GM06990 (cell line): ENCODE measurements around the gene CELA2B.
"Not testable (repeated sequence)": the region's sequence is repeated elsewhere in the genome, so short reads cannot be mapped to it uniquely, and the experiment has no call there.

Experiments used
- DNase-seq: peaks from one replicate; pipeline ENCODE4 v3.0.0-alpha.2; 2011; ENCODE audit not compliant: insufficient read length; ENCODE audit errors: extremely low read depth
- H3K27me3 ChIP-seq: replicated peaks from 2 replicates; pipeline ENCODE4 v1.6.0; 2011; ENCODE audit warnings: low read length; ENCODE audit not compliant: control insufficient read depth, insufficient read depth
- H3K36me3 ChIP-seq: 2 replicates; pipeline ENCODE4 v1.5.1; 2011; ENCODE audit warnings: low read length; ENCODE audit not compliant: control insufficient read depth, insufficient read depth
- H3K4me3 ChIP-seq: replicated peaks from 2 replicates; pipeline ENCODE4 v1.5.1; 2011; ENCODE audit warnings: low read depth, mild to moderate bottlenecking, control low read depth, low read length
- CTCF ChIP-seq: IDR thresholded peaks from 2 replicates; pipeline ENCODE4 v1.5.1; 2011; ENCODE audit warnings: low read length, control low read depth, mild to moderate bottlenecking, inconsistent platforms; ENCODE audit not compliant: insufficient read depth, poor library complexity, severe bottlenecking

The CELA2B gene

GRCh38 chr1:15430787-15431570 lies 44.9 kb upstream of the CELA2B start:
- no peak overlapping the region for H3K4me3 ChIP-seq
- H3K36me3 ChIP-seq, result peaks cover 12% of the 10 kb centered on the region
- DNase-seq, result peak; percentile 51
- TF ChIP-seq CTCF, result peak; percentile 97
- H3K27me3 ChIP-seq, result no peaks in the 10 kb centered on the region

GRCh38 chr1:15431571-15431948 lies 44.3 kb upstream of the CELA2B start:
- DNase-seq, result no peak
- no peak for TF ChIP-seq CTCF
- no peak overlapping the region for H3K4me3 ChIP-seq
- H3K27me3 ChIP-seq, result no peaks in the 10 kb centered on the region
- peaks cover 7% of the 10 kb centered on the region for H3K36me3 ChIP-seq

- no peak for TF ChIP-seq CTCF
- Histone ChIP-seq H3K27me3 (no peaks in the 10 kb centered on the region), H3K36me3 (peaks cover 6% of the 10 kb centered on the region), H3K4me3 (no peak overlapping the region)
- no peak for DNase-seq
Measured at GRCh38 chr1:15432324-15432723, 43.6 kb upstream of the CELA2B start.

- no peak for DNase-seq
- H3K36me3 ChIP-seq, result peaks cover 6% of the 10 kb centered on the region
Measured at GRCh38 chr1:15433471-15433870, 42.4 kb upstream of the CELA2B start.

GRCh38 chr1:15434739-15435138 lies 41.2 kb upstream of the CELA2B start:
- not testable (repeated sequence) for H3K4me3 ChIP-seq, DNase-seq, H3K27me3 ChIP-seq, H3K36me3 ChIP-seq

More at GRCh38 chr1:15433471-15433870, 42.4 kb upstream of the CELA2B start:
- no peak overlapping the region for H3K4me3 ChIP-seq
- no peaks in the 10 kb centered on the region for H3K27me3 ChIP-seq
- TF ChIP-seq CTCF, result no peak

- H3K27me3 ChIP-seq, result no peaks in the 10 kb centered on the region
- TF ChIP-seq CTCF, result no peak
- H3K4me3 ChIP-seq, result no peak overlapping the region
- DNase-seq, result no peak
- peaks cover 2% of the 10 kb centered on the region for H3K36me3 ChIP-seq
Measured at GRCh38 chr1:15435239-15436077, 40.4 kb upstream of the CELA2B start.
